DLD1 (cell line): ENCODE data around the gene UBE2B.

ENCODE experiments used
- in situ Hi-C: cut with HindIII; loops from 2 replicates; pipeline ENCODE4 v1.10.0; 2017; ENCODE audit warnings: low sequenced_read_pairs

The UBE2B gene

DNA sequence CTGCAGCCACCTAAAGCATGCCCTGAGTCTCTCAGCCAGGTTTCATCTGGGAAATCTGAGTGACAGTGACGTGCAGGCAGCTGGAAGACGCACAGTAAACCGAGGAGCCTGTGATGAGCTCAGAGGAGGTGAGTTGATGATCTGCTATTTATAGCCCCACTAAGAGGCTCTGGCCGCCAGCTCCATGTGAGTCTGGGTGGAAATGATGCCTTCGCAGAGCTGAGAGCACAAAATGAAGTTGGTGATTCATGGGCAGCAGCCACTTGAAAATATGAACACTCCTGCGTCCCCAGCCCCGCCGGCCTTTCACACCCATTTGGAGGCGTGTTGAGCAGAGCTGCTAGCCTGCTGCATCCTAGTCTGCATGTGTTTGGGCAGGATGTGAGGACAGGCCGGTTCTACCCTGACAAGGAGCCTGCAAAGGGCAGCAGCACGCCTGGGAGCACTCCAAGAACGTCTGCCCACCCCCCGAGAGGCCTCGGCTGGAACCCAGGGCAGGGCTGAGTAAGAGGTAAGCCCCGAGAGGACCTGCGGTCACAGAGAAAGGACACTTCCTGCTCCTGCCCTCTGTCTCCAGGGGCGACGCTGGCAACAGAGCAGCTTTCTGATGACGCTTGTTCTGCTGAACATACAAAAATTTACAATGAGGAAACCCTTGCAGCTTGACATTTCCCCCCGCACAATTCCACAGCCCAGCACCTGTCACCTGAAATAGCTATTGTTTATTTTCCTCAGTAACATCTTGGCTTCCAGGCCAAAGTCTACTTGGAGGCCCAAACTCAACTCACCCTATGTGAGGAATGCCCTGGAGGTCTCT is 65.4 kb downstream of the UBE2B start:
- in situ Hi-C loops = no loop called here

DNA sequence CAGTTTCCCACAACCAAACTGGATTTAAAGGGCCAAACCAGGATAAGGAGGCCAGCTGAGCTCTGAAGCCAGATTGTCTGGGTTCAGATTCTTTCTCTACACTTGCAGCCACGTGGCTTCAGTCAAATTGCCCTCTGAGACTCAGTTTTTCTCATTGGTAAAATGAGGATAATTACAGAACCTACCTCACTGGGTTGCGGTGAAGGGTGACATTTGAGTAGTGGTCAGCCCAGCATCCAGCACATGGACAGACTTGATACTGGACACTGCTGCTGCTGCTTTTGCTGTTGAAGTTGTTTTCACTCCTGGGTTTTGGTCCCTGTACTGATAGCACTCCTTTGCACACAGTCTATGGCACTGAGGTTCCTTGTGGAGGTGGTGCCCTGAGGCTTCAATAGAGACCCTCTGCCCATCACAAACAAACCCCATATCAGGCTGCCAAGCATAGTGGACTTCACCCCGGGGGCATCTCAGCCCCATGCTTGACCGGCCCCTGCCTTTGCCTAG is 66.0 kb downstream of the UBE2B start:
- in situ Hi-C loops = no loop called here

DNA sequence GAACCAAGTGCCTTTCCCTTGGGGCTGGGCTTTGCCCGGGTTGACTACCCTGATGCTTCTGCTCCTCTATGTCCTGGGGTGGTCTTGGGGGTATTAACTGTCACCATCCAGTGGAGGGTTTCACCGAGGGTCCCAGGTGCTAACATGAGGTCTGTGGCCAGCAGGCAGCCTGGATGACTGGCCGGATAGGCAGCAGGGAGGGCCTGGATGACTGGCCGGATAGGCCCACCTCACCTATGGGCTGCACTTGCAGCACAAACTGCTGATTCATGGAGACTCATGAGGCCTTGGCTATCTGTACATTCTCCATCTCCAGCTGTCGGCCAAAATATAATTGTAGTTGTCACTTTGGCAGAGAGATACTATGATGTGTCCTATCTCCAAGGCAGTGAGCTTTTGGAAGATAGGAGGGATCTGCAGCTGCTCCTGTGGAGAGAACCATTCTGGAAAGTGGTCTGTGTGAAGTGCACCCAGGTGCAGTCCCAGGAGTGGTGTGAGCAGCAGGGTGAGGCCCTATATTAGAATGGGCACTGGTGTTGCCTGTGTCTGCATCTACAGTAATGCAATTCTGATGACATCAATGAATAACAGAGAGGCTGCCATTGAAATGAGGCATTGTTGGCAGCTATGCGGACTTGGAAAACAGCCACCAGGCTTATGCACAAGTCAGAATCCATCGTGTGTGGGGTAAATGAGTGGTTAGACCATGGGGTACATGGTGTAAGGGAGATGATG is 66.6 kb downstream of the UBE2B start:
- in situ Hi-C loops = no loop called here

DNA sequence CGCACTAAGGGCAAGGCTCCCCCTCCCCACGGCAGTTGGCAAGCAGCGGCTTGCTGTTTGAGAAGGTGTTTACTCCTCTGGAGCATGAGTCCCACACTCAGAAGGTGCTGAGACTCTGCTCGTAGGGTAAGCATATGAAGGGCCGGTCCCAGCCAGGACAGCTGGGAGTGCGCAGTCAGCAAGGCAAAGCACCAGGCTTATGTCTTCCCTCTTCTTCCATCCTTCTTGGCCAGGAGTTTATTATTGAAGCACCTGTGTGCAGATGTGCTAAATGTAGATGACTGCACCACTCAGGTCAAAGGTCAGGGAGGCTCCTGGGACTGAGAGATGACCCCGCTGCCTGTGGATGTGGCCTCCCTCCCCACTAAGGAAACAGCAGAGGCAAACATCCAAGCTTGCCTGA is 67.4 kb downstream of the UBE2B start:
- in situ Hi-C loops = no loop called here

DNA sequence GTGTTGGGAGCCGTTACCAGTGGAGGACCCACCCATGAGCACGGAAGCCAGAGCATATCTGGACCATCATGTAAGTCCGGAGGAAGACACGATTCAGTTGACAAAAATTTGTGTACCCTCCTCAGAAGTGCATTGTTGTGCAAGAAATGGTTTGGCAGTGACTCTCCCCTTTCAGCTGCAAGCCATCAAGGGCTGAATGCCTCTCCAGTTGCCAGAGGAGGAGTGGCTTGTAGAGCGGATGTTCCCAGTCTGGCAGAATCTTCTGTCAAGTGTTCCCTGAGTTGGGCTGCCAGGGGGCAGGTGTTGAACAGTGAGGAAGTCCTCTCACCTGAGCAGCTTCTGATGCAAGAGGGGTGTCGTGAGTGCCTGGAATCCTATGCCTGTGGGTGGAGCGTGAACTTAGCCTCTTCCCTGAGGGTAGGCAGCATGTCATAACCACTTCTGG is 67.9 kb downstream of the UBE2B start:
- in situ Hi-C loops = no loop called here

DNA sequence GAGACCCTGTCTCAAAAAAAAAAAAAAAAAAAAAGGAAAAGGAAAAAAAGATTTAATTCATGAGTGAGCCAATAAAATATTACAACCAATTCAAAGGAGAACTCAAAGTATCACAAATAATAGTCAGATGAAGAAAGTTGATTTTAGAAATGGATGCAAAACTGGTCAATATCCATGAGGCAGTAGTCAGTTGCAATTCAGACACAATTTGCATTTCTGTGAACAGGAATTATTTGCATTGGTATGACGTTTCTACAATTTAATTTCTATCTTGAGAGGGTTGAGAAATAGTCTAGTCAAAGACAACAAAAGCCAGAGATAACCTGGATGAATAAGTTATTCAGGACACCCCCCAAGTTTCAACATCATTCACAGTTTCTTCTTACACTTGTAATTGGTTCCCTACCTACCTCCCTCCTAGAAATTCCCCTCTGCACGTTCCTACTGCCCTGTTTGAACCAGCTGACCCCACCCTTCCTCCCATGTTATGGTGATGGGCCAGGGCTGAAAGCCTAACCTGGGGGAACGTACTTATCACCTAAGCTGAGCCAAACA is 68.9 kb downstream of the UBE2B start:
- in situ Hi-C loops = no loop called here
